Fibroblast of lung (primary cell): ENCODE results near the gene GNGT1.
"Not testable (repeated sequence)": the region's sequence is repeated elsewhere in the genome, so short reads cannot be mapped to it uniquely, and the experiment has no call there.

ENCODE experiments used
- CTCF ChIP-seq, 2 donors: IDR thresholded peaks in 1 of 2; conservative IDR thresholded peaks in 1 of 2; 1 replicate in 1 of 2; 2 replicates in 1 of 2; pipeline ENCODE4 v1.5.1; 2011 to 2012; ENCODE audit warnings: low read length in 2 of 2, control low read depth in 1 of 2, inconsistent platforms in 1 of 2, low read depth in 1 of 2, mild to moderate bottlenecking in 1 of 2
- EZH2 ChIP-seq: IDR thresholded peaks from 2 replicates; pipeline ENCODE4 v1.5.1; 2012; ENCODE audit warnings: low read length, control low read depth, mild to moderate bottlenecking; ENCODE audit errors: missing control alignments

GRCh38 chr7:93911661-93912060 lies 5.3 kb downstream of the GNGT1 start:
- not testable (repeated sequence) for TF ChIP-seq CTCF (conservative IDR thresholded peaks at IDR 0.05 in 1 of 2, IDR thresholded peaks at IDR 0.05 in 1 of 2; ENCODE audit: low read depth in 1 of 2, low read length in 2 of 2); EZH2
